Pericardium fibroblast (primary cell): ENCODE results near the gene NEO1. TPM values are rescaled to one million over a fixed set of nuclear protein-coding genes. Genes with fewer than 3 reads are reported as not detected.

Experiments
- total RNA-seq: library from RNA; depleted of rRNA; stranded (reverse); fragments of >200 nt; gene quantifications from 2 replicates; pipeline ENCODE4 v1.2.3, GENCODE V29; 2015

Gene NEO1
- 34.0 and 51.3 TPM in 2 replicates for total RNA-seq

GRCh38 chr15:73051807-73052652 is at the start of gene NEO1:
Gene NEO1, plus strand, starts transcription at chr15:73052463. Its CDS starts 213 bp downstream, at chr15:73052676.

